T-cell (primary cell): ENCODE results near the gene CDC16. TPM values are rescaled to one million over a fixed set of nuclear protein-coding genes. Genes with fewer than 3 reads are reported as not detected.

Experiments
- ATAC-seq, 4 experiments: fragments of 200-7000 bp in 3 of 4; fragments of 150-1000 bp in 1 of 4; cut with Tn5 transposase; replicated peaks in 1 of 4; 1 replicate in 3 of 4; 2 replicates in 1 of 4; pipeline ENCODE4 v1.10.0; 2021; ENCODE audit warnings: moderate library complexity in 3 of 4, mild to moderate bottlenecking in 2 of 4, moderate number of reproducible peaks in 1 of 4
- CTCF ChIA-PET, 2 donors: fragments of 300-600 bp; sonication (Branson Sonifier 250); formaldehyde crosslinking; loops; one replicate each; lab custom pipeline; 2022; ENCODE audit warnings: antibody characterized with exemption in 2 of 2; lab: Charles Lee
- POLR2A ChIA-PET, 2 donors: fragments of 300-600 bp; sonication (Branson Sonifier 250); formaldehyde crosslinking; loops; one replicate each; lab custom pipeline; 2022; ENCODE audit warnings: antibody characterized with exemption in 2 of 2; lab: Charles Lee
- DNase-seq, 35 experiments: peaks; one replicate each; pipeline versions ENCODE4 v3.0.0 to v3.0.0-alpha.2; 2013 to 2023
- H3K27ac ChIP-seq: one replicate; pipeline ENCODE4 v1.5.1; 2013; ENCODE audit warnings: low read length
- H3K27me3 ChIP-seq, 2 experiments: replicated peaks in 1 of 2; 1 replicate in 1 of 2; 2 replicates in 1 of 2; pipeline versions ENCODE4 v1.6.1 to v1.7.0; 2013; ENCODE audit warnings: low read length in 1 of 2, mixed read lengths in 1 of 2; ENCODE audit not compliant: control insufficient read depth in 2 of 2, insufficient read depth in 2 of 2; ENCODE audit errors: extremely low read depth in 1 of 2
- H3K36me3 ChIP-seq, 2 donors: 1 replicate in 1 of 2; 2 replicates in 1 of 2; pipeline versions ENCODE4 v1.6.1 to v1.7.0; 2013; ENCODE audit warnings: low read length in 1 of 2; ENCODE audit not compliant: control insufficient read depth in 2 of 2, insufficient read depth in 1 of 2; ENCODE audit errors: extremely low read depth in 1 of 2
- H3K4me1 ChIP-seq, 2 experiments: 1 replicate in 1 of 2; 2 replicates in 1 of 2; pipeline versions ENCODE4 v1.6.1 to v1.7.0; 2013; ENCODE audit warnings: low read length in 2 of 2, mixed read lengths in 1 of 2; ENCODE audit not compliant: insufficient read depth in 2 of 2, control insufficient read depth in 1 of 2; ENCODE audit errors: extremely low read depth in 1 of 2
- H3K4me3 ChIP-seq, 2 donors: 1 replicate in 1 of 2; 2 replicates in 1 of 2; pipeline versions ENCODE4 v1.5.1 to v1.7.0; 2013; ENCODE audit warnings: mild to moderate bottlenecking in 2 of 2, low read length in 1 of 2, moderate library complexity in 1 of 2; ENCODE audit not compliant: control insufficient read depth in 1 of 2; ENCODE audit errors: extremely low read depth in 1 of 2
- H3K9me3 ChIP-seq: 2 replicates; pipeline ENCODE4 v1.7.0; 2013
- H3K27ac Mint-ChIP-seq, 2 donors: one replicate each; pipeline ENCODE4 v1.8.0; 2020 to 2021; ENCODE audit warnings: mild to moderate bottlenecking in 2 of 2, mixed read lengths in 2 of 2
- H3K27me3 Mint-ChIP-seq, 2 donors: one replicate each; pipeline ENCODE4 v1.8.0; 2021 to 2022; ENCODE audit warnings: mixed read lengths in 2 of 2
- H3K36me3 Mint-ChIP-seq: one replicate; pipeline ENCODE4 v1.8.0; 2021; ENCODE audit warnings: mixed read lengths
- H3K4me1 Mint-ChIP-seq, 3 donors: one replicate each; pipeline ENCODE4 v1.8.0; 2020 to 2022; ENCODE audit warnings: mixed read lengths in 3 of 3, mild to moderate bottlenecking in 1 of 3
- H3K4me3 Mint-ChIP-seq, 3 donors: one replicate each; pipeline ENCODE4 v1.8.0; 2020 to 2022; ENCODE audit warnings: mild to moderate bottlenecking in 3 of 3, mixed read lengths in 3 of 3, moderate library complexity in 3 of 3
- H3K9me3 Mint-ChIP-seq, 3 donors: one replicate each; pipeline ENCODE4 v1.8.0; 2020 to 2022; ENCODE audit warnings: mixed read lengths in 3 of 3
- WGBS: methylation state at CpG from one replicate; pipeline ENCODE4 v1.1.5; 2013; ENCODE audit warnings: missing lambda C conversion rate; ENCODE audit not compliant: insufficient coverage; 5-methylcytosine and 5-hydroxymethylcytosine counted together
- total RNA-seq, 35 experiments: library from RNA in 6 of 35; stranded (reverse) in 6 of 35; fragments of 120-200 nt in 1 of 35; gene quantifications; one replicate each; pipeline versions ENCODE4 v1.2.1 to v1.2.4 and lab custom pipeline; 2013 to 2026

Gene CDC16
- total RNA-seq, 5 donors from 2014 or later (not counting 1 experiment from before 2014, with no cell fraction given) = 61.5 to 97.8 (median 78.8) TPM

DNA sequence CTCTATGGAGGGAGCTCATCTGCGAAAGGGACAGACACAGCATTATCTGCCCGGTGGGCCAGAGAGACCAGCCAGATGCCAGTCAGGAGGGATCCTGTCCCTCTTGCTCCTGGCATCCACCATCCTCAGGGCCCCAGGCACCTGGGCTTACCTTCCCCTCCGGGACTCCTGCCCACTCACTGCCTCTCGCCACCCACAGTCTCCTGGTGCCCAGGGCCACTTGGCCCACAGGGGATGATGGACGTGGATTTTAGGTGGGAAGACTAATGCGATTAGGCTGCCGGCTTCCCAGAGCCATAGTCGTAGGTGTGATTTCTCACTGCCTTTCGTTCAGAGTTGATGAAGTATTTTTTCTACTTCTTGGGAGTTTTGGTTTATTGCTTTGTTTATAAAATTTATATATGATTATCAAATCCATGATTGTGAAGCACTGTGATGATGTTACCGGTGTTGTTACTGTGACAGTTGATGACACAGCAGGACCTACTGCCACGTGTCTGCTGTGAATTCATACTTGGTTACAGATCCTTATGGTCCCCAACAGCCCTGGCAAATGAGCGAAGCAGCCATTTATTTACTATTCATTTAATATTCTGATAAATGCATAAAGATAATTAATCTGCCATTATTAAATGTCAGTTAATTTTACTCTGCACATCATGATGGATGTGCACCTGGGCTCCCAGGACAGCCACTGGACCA is 65.1 kb downstream of the CDC16 start:
- H3K36me3 Mint-ChIP-seq = peaks cover 49% of the 10 kb centered on the region
- H3K36me3 ChIP-seq = peaks cover 8 to 56% of the 10 kb centered on the region in 2 donors
- CTCF ChIA-PET = no interaction called here

DNA sequence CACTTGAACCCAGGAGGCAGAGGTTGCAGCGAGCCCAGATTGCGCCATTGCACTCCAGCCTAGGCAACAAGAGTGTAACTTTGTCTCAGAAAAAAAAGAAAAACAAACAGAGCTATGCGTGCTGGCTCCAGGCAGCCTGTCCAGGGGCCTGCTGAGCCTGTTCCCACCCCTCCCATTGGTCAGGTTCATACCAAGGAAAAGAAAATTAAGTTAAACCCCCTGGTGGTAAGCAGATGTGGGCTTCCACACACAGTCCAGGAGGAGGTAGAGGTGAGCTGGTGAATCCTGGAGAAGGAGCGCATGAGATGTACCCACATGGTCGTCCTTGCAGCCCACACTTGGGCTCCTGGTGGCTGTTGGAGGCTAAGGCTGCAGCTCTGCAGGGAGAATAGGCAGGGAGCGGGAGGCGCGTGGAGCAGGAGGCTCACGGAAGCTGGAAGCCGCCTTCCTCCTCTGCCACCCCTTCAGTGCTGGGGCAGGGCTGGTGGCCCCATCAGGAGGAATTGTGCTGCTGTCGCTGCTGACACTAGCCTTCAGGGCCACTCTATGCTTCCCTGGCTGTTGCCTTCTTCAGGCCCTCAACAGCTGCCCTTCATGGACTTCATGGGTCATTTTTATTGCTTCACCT is 69.1 kb downstream of the CDC16 start:
- no peaks in the 10 kb centered on the region for H3K27me3 ChIP-seq
- ChIA-PET POLR2A (no interaction called here), CTCF (interaction anchor here in 1 of 2 donors (0.5 kb wide), 1 partner anchor 26 kb away, joined by 3 read pairs; no protein-coding TSS in a partner anchor)
- H3K4me1 Mint-ChIP-seq = peaks cover 0 to 2% (median 0%) of the 10 kb centered on the region in 3 donors
- peaks cover 0 to 54% of the 10 kb centered on the region in 2 donors for H3K36me3 ChIP-seq
- no peak for DNase-seq
- 98% methylated on average over 10 of the region's 11 CpGs for WGBS
- no peak overlapping the region for H3K4me3 Mint-ChIP-seq
- H3K27ac ChIP-seq = no peak overlapping the region
- H3K36me3 Mint-ChIP-seq = peaks cover 47% of the 10 kb centered on the region
- H3K27me3 Mint-ChIP-seq = no peaks in the 10 kb centered on the region
- no peaks in the 10 kb centered on the region for H3K4me1 ChIP-seq
- H3K9me3 ChIP-seq = no peaks in the 10 kb centered on the region
- H3K4me3 ChIP-seq = no peak overlapping the region
- H3K27ac Mint-ChIP-seq = no peak overlapping the region
- H3K9me3 Mint-ChIP-seq = no peaks in the 10 kb centered on the region
- ATAC-seq = no peak

More for the DNA sequence above, 65.1 kb downstream of the CDC16 start:
- 100% methylated on average over 2 of the region's 12 CpGs for WGBS
- Mint-ChIP-seq H3K27me3 (no peaks in the 10 kb centered on the region), H3K9me3 (no peaks in the 10 kb centered on the region), H3K4me3 (no peak overlapping the region), H3K4me1 (peaks cover 0 to 6% (median 2%) of the 10 kb centered on the region in 3 donors), H3K27ac (no peak overlapping the region)
- Histone ChIP-seq H3K27ac (no peak overlapping the region), H3K4me3 (no peak overlapping the region), H3K27me3 (no peaks in the 10 kb centered on the region), H3K4me1 (no peaks in the 10 kb centered on the region), H3K9me3 (no peaks in the 10 kb centered on the region)
- POLR2A ChIA-PET = no interaction called here
- DNase-seq (no peak), ATAC-seq (no peak)

DNA sequence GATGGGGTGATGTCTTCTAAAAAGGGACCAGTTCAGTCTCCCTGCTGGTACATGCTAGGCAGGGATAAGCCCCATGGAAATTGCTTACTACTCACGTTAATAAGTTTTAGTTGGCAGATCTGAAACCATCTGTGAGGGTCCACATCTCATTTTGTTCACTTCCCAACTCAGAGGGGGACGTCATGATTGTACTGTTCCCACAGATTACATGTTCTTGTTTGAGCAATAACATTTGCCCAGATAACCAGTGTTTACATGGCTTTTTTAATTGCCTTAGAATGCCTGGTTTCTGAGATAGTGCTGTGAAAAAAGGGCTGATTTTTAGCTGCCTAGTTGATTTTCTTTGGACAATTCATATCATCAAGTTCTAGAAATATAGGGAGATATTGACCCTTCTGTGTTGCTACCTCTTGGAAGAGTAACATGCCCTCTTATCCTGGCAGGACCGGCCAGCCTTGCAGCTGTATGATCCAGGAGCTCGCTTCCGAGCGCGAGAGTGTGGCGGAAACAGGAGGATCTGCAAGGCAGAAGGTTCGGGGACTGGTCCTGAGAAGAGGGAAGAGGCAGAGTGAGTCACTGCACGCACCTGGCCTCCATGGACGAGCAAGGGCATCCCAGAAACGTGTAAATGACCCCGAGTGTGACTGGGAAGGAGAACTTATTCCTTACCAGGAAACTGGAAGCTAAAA is 69.8 kb downstream of the CDC16 start:
- no peaks in the 10 kb centered on the region for H3K27me3 Mint-ChIP-seq
- Histone ChIP-seq H3K36me3 (peaks cover 0 to 47% of the 10 kb centered on the region in 2 donors), H3K4me1 (no peaks in the 10 kb centered on the region)

DNA sequence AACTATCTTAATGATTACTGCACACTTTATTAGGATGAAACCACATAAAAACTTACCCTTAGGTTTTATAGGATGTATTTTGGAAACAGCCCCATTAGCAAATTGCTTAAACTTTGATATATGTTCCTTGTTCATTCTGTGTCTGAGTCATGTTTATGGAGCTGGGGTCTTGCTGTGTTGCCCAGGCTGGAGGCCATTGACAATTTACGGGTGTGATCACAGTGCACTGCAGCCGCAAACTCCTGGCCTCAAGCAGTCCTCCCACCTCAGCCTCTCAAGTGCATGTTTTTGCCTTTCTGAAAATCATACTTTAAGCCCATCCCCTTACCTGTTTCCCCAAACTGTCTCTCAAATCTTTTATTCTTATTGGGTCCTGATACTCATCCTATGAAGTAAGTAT is 74.4 kb downstream of the CDC16 start:
- no peak overlapping the region for H3K27ac ChIP-seq
- no peak overlapping the region for H3K4me3 Mint-ChIP-seq
- CTCF ChIA-PET = no interaction called here
- H3K36me3 Mint-ChIP-seq = peaks cover 16% of the 10 kb centered on the region
- peaks cover 0 to 17% of the 10 kb centered on the region in 2 donors for H3K36me3 ChIP-seq
- no peaks in the 10 kb centered on the region for H3K27me3 ChIP-seq
- ATAC-seq = no peak
- peaks cover 14 to 15% (median 14%) of the 10 kb centered on the region in 3 donors for H3K4me1 Mint-ChIP-seq
- WGBS = no CpG with 5 or more reads among the region's 2 CpGs
- peaks cover 5 to 6% of the 10 kb centered on the region in 2 experiments for H3K4me1 ChIP-seq
- no peaks in the 10 kb centered on the region for H3K27me3 Mint-ChIP-seq
- no peak overlapping the region for H3K4me3 ChIP-seq
- H3K9me3 ChIP-seq = no peaks in the 10 kb centered on the region
- H3K27ac Mint-ChIP-seq = no peak overlapping the region
- no peak for DNase-seq
- POLR2A ChIA-PET = no interaction called here
- H3K9me3 Mint-ChIP-seq = no peaks in the 10 kb centered on the region

More for the DNA sequence above, 69.8 kb downstream of the CDC16 start:
- H3K9me3 Mint-ChIP-seq = no peaks in the 10 kb centered on the region
- peaks cover 41% of the 10 kb centered on the region for H3K36me3 Mint-ChIP-seq
- Histone ChIP-seq H3K4me3 (no peak overlapping the region), H3K9me3 (no peaks in the 10 kb centered on the region), H3K27ac (no peak overlapping the region), H3K27me3 (no peaks in the 10 kb centered on the region)
- H3K4me1 Mint-ChIP-seq = peaks cover 0 to 2% (median 0%) of the 10 kb centered on the region in 3 donors
- DNase-seq = no peak
- CTCF ChIA-PET = interaction anchor here in 1 of 2 donors (0.5 kb wide), 1 partner anchor 27 kb away, joined by 3 read pairs; no protein-coding TSS in a partner anchor
- 80% methylated on average over 1 of the region's 13 CpGs for WGBS
- H3K4me3 Mint-ChIP-seq = no peak overlapping the region
- H3K27ac Mint-ChIP-seq = no peak overlapping the region
- ATAC-seq = no peak
- POLR2A ChIA-PET = no interaction called here

DNA sequence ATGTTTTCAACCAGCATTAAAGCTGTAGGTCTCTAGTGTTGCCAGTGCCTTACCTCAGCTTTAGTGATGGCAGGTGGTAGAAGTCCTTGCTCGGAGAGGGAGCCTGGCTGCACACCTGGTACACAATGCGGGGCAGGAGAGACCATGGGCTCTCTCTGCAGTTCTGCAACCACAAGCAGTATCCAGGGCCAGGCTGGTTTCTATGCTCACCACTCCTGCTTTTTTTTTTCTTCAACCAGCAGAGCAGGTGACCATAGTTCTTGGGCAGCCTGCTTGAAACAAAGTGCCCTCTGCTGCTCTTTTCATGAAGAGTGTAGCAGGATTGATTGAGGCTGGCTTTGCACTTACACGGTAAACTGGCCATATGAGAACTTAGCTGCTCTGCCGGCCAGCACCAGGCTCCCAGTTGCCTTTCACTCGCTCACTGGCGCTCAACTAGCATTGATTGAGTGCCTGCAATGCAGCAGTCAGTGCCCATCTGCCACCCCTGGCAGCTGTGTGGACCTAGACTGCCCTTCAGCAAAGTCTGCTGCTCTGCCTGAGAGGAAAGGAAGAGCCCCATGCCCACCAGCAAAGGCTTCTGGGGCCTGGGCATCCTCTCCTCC is 75.2 kb downstream of the CDC16 start:
- peaks cover 0 to 11% of the 10 kb centered on the region in 2 donors for H3K36me3 ChIP-seq
- POLR2A ChIA-PET = no interaction called here
- H3K27me3 ChIP-seq = no peaks in the 10 kb centered on the region
- H3K4me3 ChIP-seq = no peak overlapping the region
- CTCF ChIA-PET = no interaction called here
- no peak overlapping the region for H3K27ac ChIP-seq
- DNase-seq = no peak
- peaks cover 16 to 18% (median 16%) of the 10 kb centered on the region in 3 donors for H3K4me1 Mint-ChIP-seq
- H3K4me3 Mint-ChIP-seq = no peak overlapping the region
- ATAC-seq = no peak
- H3K4me1 ChIP-seq = peaks cover 6 to 7% of the 10 kb centered on the region in 2 experiments
- no peaks in the 10 kb centered on the region for H3K9me3 Mint-ChIP-seq
- 100% methylated on average over 5 of the region's 6 CpGs for WGBS
- H3K9me3 ChIP-seq = no peaks in the 10 kb centered on the region
- no peak overlapping the region for H3K27ac Mint-ChIP-seq
- peaks cover 11% of the 10 kb centered on the region for H3K36me3 Mint-ChIP-seq
- no peaks in the 10 kb centered on the region for H3K27me3 Mint-ChIP-seq

DNA sequence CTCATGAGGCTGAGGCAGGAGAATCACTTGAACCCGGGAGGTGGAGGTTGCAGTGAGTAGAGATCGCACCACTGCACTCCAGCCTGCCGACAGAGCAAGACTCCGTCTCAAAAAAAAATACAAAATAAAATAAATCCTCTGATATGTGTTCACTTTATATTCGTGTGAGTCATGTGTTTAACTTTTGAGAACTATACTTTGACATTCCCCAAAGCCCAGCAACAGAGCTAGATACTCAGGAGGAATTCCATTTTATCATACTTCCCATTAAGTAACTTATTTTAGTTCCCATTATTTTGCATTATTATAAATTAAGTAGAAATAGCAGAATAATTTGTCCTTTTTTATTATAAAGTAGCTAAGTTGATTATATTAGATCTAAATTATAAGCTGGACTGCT is 76.3 kb downstream of the CDC16 start:
- no CpG with 5 or more reads among the region's 5 CpGs for WGBS
- Histone ChIP-seq H3K4me3 (no peak overlapping the region), H3K9me3 (no peaks in the 10 kb centered on the region), H3K27me3 (no peaks in the 10 kb centered on the region), H3K27ac (no peak overlapping the region), H3K4me1 (peaks cover 12 to 15% of the 10 kb centered on the region in 2 experiments), H3K36me3 (peaks cover 0 to 8% of the 10 kb centered on the region in 2 donors)
- Mint-ChIP-seq H3K27ac (no peak overlapping the region), H3K9me3 (no peaks in the 10 kb centered on the region), H3K27me3 (no peaks in the 10 kb centered on the region), H3K4me3 (no peak overlapping the region), H3K4me1 (peaks cover 23 to 26% (median 24%) of the 10 kb centered on the region in 3 donors), H3K36me3 (peaks cover 7% of the 10 kb centered on the region)
- DNase-seq (no peak), ATAC-seq (no peak)
- ChIA-PET CTCF (no interaction called here), POLR2A (interaction anchor here in 1 of 2 donors (0.8 kb wide), 1 partner anchor 9 kb away, joined by 3 read pairs; no protein-coding TSS in a partner anchor)
